ENCODE measurements around the gene S100PBP. TPM values are rescaled to one million over a fixed set of nuclear protein-coding genes. Genes with fewer than 3 reads are reported as not detected.

Gene S100PBP
- polyA plus RNA-seq, 1 of the 3 experiments (the other 2 are of a cell fraction) = 13.2 TPM

DNA sequence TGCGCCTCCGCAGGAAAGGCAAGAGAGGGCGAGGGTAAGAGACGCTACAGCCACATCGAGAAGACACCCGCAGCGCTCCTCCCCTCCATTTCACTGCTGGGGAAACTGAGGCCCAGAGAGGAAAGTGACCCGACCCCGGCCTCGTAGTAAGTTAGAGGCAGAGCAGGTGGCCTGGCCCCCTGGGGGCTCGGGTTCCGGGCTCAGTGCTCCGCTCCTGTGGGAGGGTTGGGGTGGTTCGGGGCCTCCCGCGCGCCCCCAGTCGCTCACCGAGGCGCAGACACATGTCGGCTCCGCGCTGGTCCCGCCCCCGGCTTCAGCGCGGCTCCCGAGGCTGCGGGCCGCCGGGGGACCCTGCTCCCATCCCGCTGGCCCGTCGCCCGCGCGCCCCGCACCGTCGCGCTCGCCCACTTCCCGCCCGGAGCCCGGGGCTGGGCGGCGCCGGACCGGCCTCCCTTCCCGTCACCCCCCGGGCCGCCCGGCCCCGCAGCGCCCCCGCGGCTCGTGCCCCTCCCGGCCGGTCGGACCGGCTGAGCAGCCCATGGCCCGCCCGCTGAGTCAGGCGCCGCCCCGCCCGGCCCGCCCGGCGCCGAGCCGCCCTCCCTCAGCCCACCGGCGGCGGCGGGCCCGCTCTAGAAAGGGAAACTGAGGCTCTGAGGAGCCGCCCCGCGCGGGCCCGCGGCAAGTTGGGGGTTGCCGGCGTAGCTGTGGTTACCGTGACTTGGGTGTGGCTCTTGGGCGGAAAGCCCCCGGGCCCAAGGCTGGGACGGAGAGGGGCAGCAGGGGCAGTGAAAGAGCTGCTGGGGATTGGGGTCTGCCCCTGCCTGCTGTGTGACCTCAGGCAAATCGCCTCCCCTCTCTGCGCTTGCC is 83.7 kb downstream of the S100PBP start, which contains the start of gene TMEM54:
Gene TMEM54, minus strand, starts transcription at position 434 of the 867 bp plus-strand sequence. Its CDS starts 151 bp downstream, at position 283.
- TF ChIP-seq, protein P1, sequence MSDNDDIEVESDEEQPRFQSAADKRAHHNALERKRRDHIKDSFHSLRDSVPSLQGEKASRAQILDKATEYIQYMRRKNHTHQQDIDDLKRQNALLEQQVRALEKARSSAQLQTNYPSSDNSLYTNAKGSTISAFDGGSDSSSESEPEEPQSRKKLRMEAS (IDR thresholded peaks at IDR 0.05; ENCODE audit: low read depth) = peak; percentile 34; the same call in 1 of the 2 replicates
- TF ChIP-seq YY1 (IDR thresholded peaks at IDR 0.05; ENCODE audit: low read depth) = no peak
- TF ChIP-seq, protein P2, sequence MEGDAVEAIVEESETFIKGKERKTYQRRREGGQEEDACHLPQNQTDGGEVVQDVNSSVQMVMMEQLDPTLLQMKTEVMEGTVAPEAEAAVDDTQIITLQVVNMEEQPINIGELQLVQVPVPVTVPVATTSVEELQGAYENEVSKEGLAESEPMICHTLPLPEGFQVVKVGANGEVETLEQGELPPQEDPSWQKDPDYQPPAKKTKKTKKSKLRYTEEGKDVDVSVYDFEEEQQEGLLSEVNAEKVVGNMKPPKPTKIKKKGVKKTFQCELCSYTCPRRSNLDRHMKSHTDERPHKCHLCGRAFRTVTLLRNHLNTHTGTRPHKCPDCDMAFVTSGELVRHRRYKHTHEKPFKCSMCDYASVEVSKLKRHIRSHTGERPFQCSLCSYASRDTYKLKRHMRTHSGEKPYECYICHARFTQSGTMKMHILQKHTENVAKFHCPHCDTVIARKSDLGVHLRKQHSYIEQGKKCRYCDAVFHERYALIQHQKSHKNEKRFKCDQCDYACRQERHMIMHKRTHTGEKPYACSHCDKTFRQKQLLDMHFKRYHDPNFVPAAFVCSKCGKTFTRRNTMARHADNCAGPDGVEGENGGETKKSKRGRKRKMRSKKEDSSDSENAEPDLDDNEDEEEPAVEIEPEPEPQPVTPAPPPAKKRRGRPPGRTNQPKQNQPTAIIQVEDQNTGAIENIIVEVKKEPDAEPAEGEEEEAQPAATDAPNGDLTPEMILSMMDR (IDR thresholded peaks at IDR 0.05) = peak; percentile 6; the same call in 1 of the 2 replicates
- peak; percentile 83 for DNase-seq
- 2% methylated on average over 10 of the region's 92 CpGs for WGBS (ENCODE audit: low lambda C conversion rate)

DNA sequence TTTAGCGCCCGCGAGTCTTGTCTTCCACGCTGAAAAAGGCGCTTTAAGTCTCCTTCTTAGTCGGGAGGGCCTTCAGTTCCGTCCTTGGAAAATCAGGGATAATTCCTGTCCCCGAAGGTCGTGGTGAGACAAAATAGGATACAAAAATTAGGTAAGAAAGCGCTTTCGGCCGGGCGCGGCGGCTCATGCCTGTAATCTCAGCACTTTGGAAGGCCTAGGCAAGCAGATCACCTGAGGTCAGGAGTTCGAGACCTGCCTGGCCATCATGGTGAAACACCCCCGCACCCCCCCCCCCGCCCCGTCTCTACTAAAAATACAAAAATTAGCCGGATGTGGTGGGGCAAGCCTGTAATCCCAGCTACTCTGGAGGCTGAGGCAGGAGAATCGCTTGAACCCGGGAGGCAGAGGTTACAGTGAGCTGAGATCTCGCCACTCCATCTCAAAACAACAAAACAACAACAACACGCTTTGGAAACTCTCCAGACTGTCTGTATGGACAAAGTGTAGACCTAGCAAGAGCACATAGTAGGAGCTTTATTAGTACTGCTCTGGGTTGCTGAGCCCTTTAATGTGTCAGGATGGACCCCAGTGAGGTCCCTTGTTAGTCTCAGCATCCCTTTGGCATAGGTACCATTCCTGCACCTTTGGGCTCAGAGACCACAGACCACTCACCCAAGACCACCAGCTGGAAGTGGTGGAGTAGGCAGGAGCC is 84.5 kb downstream of the S100PBP start:
- Histone ChIP-seq H2AFZ (ENCODE audit: low read depth) (peak overlapping the region; percentile 98), H3K36me3 (replicated peaks in 1 of 2; ENCODE audit: control insufficient read depth in 1 of 2, insufficient read depth in 2 of 2, low read length in 1 of 2) (no peaks in the 10 kb centered on the region), H3K4me2 (peak overlapping the region; percentile 86), H3K79me2 (ENCODE audit: insufficient read depth) (no peaks in the 10 kb centered on the region), H3K4me1 (ENCODE audit: control insufficient read depth in 1 of 2, insufficient read depth in 2 of 2, low read depth in 1 of 2, low read length in 1 of 2) (peaks cover 0 to 11% of the 10 kb centered on the region in 2 experiments; a peak in 1 of 4 replicates), H3K4me3 (ENCODE audit: low read depth in 2 of 2, low read length in 1 of 2) (peak overlapping the region; percentile 58 to 77), H3K27me3 (ENCODE audit: insufficient read depth) (peaks cover 7% of the 10 kb centered on the region; the same call in 1 of the 2 replicates), H3F3A (replicated peaks; ENCODE audit: insufficient read depth) (no peaks in the 10 kb centered on the region), H3K9ac (peak overlapping the region; percentile 73), H4K20me1 (ENCODE audit: insufficient read depth) (no peaks in the 10 kb centered on the region), H3K9me2 (no peaks in the 10 kb centered on the region), H3K9me3 (no peaks in the 10 kb centered on the region), H3K27ac (ENCODE audit: low read depth in 2 of 2, low read length in 1 of 2) (no peak overlapping the region)
- TF ChIP-seq RCOR1 (IDR thresholded peaks at IDR 0.05; ENCODE audit: low read length) (no peak), TCF12 (IDR thresholded peaks at IDR 0.05) (no peak)
- TF ChIP-seq, protein P3, sequence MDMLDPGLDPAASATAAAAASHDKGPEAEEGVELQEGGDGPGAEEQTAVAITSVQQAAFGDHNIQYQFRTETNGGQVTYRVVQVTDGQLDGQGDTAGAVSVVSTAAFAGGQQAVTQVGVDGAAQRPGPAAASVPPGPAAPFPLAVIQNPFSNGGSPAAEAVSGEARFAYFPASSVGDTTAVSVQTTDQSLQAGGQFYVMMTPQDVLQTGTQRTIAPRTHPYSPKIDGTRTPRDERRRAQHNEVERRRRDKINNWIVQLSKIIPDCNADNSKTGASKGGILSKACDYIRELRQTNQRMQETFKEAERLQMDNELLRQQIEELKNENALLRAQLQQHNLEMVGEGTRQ (IDR thresholded peaks at IDR 0.05; ENCODE audit: borderline replicate concordance, low read depth, low read length) = no peak
- POLR2A ChIA-PET = interaction anchor here (0.7 kb wide), 1 partner anchor 10 kb away, joined by 3 read pairs; no protein-coding TSS in a partner anchor
- CTCF ChIA-PET = interaction anchor here (0.8 to 2.2 kb wide), 7 partner anchors 9 to 184 kb away, joined by 3 to 8 read pairs (median 3); no protein-coding TSS in a partner anchor
- no peak for DNase-seq
- WGBS (ENCODE audit: low lambda C conversion rate) = 20% methylated on average over 20 of the region's 24 CpGs

More for the DNA sequence above, 83.7 kb downstream of the S100PBP start, which contains the start of gene TMEM54:
- H3K4me2 ChIP-seq = peak within 1 kb of the TSS; percentile 92
- H3K9me2 ChIP-seq = no peaks in the 10 kb centered on the region
- no peaks in the 10 kb centered on the region for H4K20me1 ChIP-seq (ENCODE audit: insufficient read depth)
- H3K9me3 ChIP-seq = no peaks in the 10 kb centered on the region
- peaks cover 7% of the 10 kb centered on the region; the same call in 1 of the 2 replicates for H3K27me3 ChIP-seq (ENCODE audit: insufficient read depth)
- H2AFZ ChIP-seq (ENCODE audit: low read depth) = peak within 1 kb of the TSS; percentile 98
- H3K36me3 ChIP-seq (replicated peaks in 1 of 2; ENCODE audit: control insufficient read depth in 1 of 2, insufficient read depth in 2 of 2, low read length in 1 of 2) = no peaks in the 10 kb centered on the region
- no peak within 1 kb of the TSS for H3K27ac ChIP-seq (ENCODE audit: low read depth in 2 of 2, low read length in 1 of 2)
- H3K9ac ChIP-seq = peak within 1 kb of the TSS; percentile 73
- ChIA-PET CTCF (interaction anchor here (0.8 to 2.6 kb wide), 9 partner anchors 8 to 185 kb away, joined by 3 to 14 read pairs (median 3); no protein-coding TSS in a partner anchor), POLR2A (interaction anchor here (0.7 kb wide), 1 partner anchor 9 kb away, joined by 3 read pairs; no protein-coding TSS in a partner anchor)
- peak within 1 kb of the TSS; percentile 58 to 77 for H3K4me3 ChIP-seq (ENCODE audit: low read depth in 2 of 2, low read length in 1 of 2)
- H3K4me1 ChIP-seq (ENCODE audit: control insufficient read depth in 1 of 2, insufficient read depth in 2 of 2, low read depth in 1 of 2, low read length in 1 of 2) = peaks cover 0 to 11% of the 10 kb centered on the region in 2 experiments; a peak in 1 of 4 replicates
- no peaks in the 10 kb centered on the region for H3F3A ChIP-seq (replicated peaks; ENCODE audit: insufficient read depth)
- H3K79me2 ChIP-seq (ENCODE audit: insufficient read depth) = no peaks in the 10 kb centered on the region

Measured in SK-N-SH (cell line).